ENCODE results near the gene FCGR1A.
"Not testable (repeated sequence)": the region's sequence is repeated elsewhere in the genome, so short reads cannot be mapped to it uniquely, and the experiment has no call there.

FCGR1A gene

DNA sequence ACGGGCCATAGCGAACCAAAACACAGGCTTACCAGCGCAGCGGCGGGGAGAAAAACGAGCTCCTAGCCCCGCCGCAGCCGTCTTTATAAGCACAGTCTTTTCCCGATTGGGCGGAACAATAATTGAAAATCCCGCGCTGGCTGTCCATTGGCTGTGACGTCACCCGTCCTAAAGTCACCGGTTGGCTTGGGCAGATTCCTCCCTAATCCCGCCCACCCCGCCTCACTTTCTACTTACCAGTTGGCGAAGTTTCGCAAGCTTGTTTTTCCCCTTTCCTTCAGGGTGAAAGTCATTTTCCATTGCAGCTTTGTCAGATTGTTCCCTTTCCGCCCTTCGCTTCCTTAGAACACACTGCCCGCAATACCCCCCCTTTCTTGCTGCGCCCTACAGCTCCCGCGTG, 58.7 kb downstream of the FCGR1A start:
- DNase-seq = not testable (repeated sequence)
